HCT116 (cell line): Measurements from ENCODE around the gene DTWD1.

Source experiments
- CTCF ChIP-seq, 3 experiments: fragments of 200-600 bp in 1 of 3; sonication (generic) in 1 of 3; IDR thresholded peaks in 2 of 3; conservative IDR thresholded peaks in 1 of 3; 2 replicates each; pipeline ENCODE4 v1.5.1; 2012 to 2017; ENCODE audit warnings: low read depth in 2 of 3, low read length in 2 of 3, antibody characterized with exemption in 1 of 3, borderline replicate concordance in 1 of 3, control low read depth in 1 of 3, mild to moderate bottlenecking in 1 of 3, mixed read lengths in 1 of 3, mixed run types in 1 of 3, moderate library complexity in 1 of 3; ENCODE audit not compliant: insufficient read depth in 1 of 3
- POLR2A ChIP-seq: IDR thresholded peaks from 2 replicates; pipeline ENCODE4 v1.7.0; 2011; ENCODE audit warnings: borderline replicate concordance; ENCODE audit not compliant: insufficient read depth, insufficient read length; ENCODE audit errors: extremely low read depth
- RAD21 ChIP-seq: IDR thresholded peaks from 2 replicates; pipeline ENCODE4 v1.6.1; 2012; ENCODE audit warnings: low read depth, mild to moderate bottlenecking
- ZNF274 ChIP-seq: fragments of 200-500 bp; sonication (Bioruptor generic); IDR thresholded peaks from 2 replicates; pipeline ENCODE4 v1.6.1; 2014; ENCODE audit warnings: mild to moderate bottlenecking, low read depth, low read length, inconsistent platforms

GRCh38 chr15:49650676-49651075 lies 29.8 kb downstream of the DTWD1 start:
- TF ChIP-seq CTCF (IDR thresholded peaks at IDR 0.05 in 2 of 3, conservative IDR thresholded peaks at IDR 0.05 in 1 of 3; ENCODE audit: borderline replicate concordance in 1 of 3, insufficient read depth in 1 of 3, low read depth in 2 of 3, low read length in 2 of 3) (no peak), POLR2A (no peak), RAD21 (no peak), ZNF274 (no peak)
